ENCODE measurements around the gene TRAF4.

Gene TRAF4

GRCh38 chr17:28796062-28796461 is 52.3 kb downstream of the TRAF4 start:
- H2AFZ ChIP-seq (ENCODE audit: low read length), result no peak overlapping the region
- no peak overlapping the region for H3K27ac ChIP-seq (ENCODE audit: low read length)
- no peak for DNase-seq
- no peak for TF ChIP-seq EZH2 (optimal IDR thresholded peaks at IDR 0.05; ENCODE audit: low read depth, low read length)
- no peak for TF ChIP-seq CTCF (IDR thresholded peaks at IDR 0.05; ENCODE audit: low read length)
- no peak for TF ChIP-seq EZH2phosphoT487 (IDR thresholded peaks at IDR 0.05; ENCODE audit: low read length)
- no peak overlapping the region for H3K4me2 ChIP-seq (ENCODE audit: low read depth, low read length)
- no peaks in the 10 kb centered on the region for H3K36me3 ChIP-seq (replicated peaks; ENCODE audit: insufficient read depth, low read length)
- no peaks in the 10 kb centered on the region for H3K9me3 ChIP-seq (replicated peaks; ENCODE audit: insufficient read depth, low read length)
- no peaks in the 10 kb centered on the region for H3F3A ChIP-seq (ENCODE audit: insufficient read depth, low read length)
- no peak overlapping the region for H3K4me3 ChIP-seq (ENCODE audit: low read length)
- peaks cover 18% of the 10 kb centered on the region for H3K79me2 ChIP-seq (ENCODE audit: low read length)
- H3K4me1 ChIP-seq (ENCODE audit: low read length), result no peaks in the 10 kb centered on the region
- no peaks in the 10 kb centered on the region for H4K20me1 ChIP-seq (ENCODE audit: insufficient read depth, low read length)
- no peak overlapping the region for H3K9ac ChIP-seq (ENCODE audit: low read length)
- H3K27me3 ChIP-seq (replicated peaks; ENCODE audit: insufficient read depth, low read length), result no peaks in the 10 kb centered on the region
- H3K9me2 ChIP-seq (replicated peaks; ENCODE audit: insufficient read depth, low read length), result no peaks in the 10 kb centered on the region
